OCI-LY3 (cell line): Measurements from ENCODE around the gene XYLT2.

Experiments
- CTCF ChIP-seq: fragments of 200-600, 300-600 bp; sonication (generic); IDR thresholded peaks from 2 replicates; pipeline ENCODE4 v1.5.1; 2014; ENCODE audit warnings: antibody characterized with exemption, low read length, low read depth
- EZH2phosphoT487 ChIP-seq: fragments of 200-600 bp; shearing (Covaris generic); IDR thresholded peaks from 2 replicates; pipeline ENCODE4 v1.6.1; 2018; ENCODE audit warnings: antibody characterized with exemption, mixed run types, low read depth

- no peak for TF ChIP-seq EZH2phosphoT487
- TF ChIP-seq CTCF = peak; percentile 18; the same call in 1 of the 2 replicates
Measured at GRCh38 chr17:50380369-50381259, 34.7 kb downstream of the XYLT2 start.
